ENCODE measurements around the gene PIK3CG. TPM values are rescaled to one million over a fixed set of nuclear protein-coding genes. Genes with fewer than 3 reads are reported as not detected.

PIK3CG gene
- total RNA-seq, 2 donors from 2014 or later: 8.0 to 8.5 TPM

GRCh38 chr7:106871793-106872571, 6.9 kb downstream of the PIK3CG start:
- H3K4me3 ChIP-seq: no peak overlapping the region
- no peaks in the 10 kb centered on the region for H3K9me3 ChIP-seq
- DNase-seq (ENCODE audit: low spot score): no peak
- no peak overlapping the region for H3K27ac ChIP-seq
- no peaks in the 10 kb centered on the region for H3K36me3 ChIP-seq
- H3K27me3 ChIP-seq (replicated peaks; ENCODE audit: insufficient read depth): no peaks in the 10 kb centered on the region
- TF ChIP-seq CTCF (IDR thresholded peaks at IDR 0.05): no peak
- H3K4me1 ChIP-seq (ENCODE audit: control insufficient read depth in 1 of 2, low read depth in 2 of 2): no peaks in the 10 kb centered on the region
- ATAC-seq (ENCODE audit: insufficient number of reproducible peaks, low FRiP score, low read depth): no peak

GRCh38 chr7:106872763-106873162, 7.7 kb downstream of the PIK3CG start:
- Histone ChIP-seq H3K27me3 (replicated peaks; ENCODE audit: insufficient read depth) (no peaks in the 10 kb centered on the region), H3K36me3 (no peaks in the 10 kb centered on the region), H3K4me1 (ENCODE audit: control insufficient read depth in 1 of 2, low read depth in 2 of 2) (no peaks in the 10 kb centered on the region), H3K4me3 (no peak overlapping the region), H3K9me3 (no peaks in the 10 kb centered on the region), H3K27ac (no peak overlapping the region)
- ATAC-seq (ENCODE audit: insufficient number of reproducible peaks, low FRiP score, low read depth): no peak
- no peak for DNase-seq (ENCODE audit: low spot score)
- TF ChIP-seq CTCF (IDR thresholded peaks at IDR 0.05): no peak

GRCh38 chr7:106874076-106874475, 9.0 kb downstream of the PIK3CG start:
- TF ChIP-seq CTCF (IDR thresholded peaks at IDR 0.05): no peak
- H3K36me3 ChIP-seq: no peaks in the 10 kb centered on the region
- no peak for ATAC-seq (ENCODE audit: insufficient number of reproducible peaks, low FRiP score, low read depth)

GRCh38 chr7:106875508-106875907, 10.4 kb downstream of the PIK3CG start:
- DNase-seq (ENCODE audit: low spot score) (no peak), ATAC-seq (ENCODE audit: insufficient number of reproducible peaks, low FRiP score, low read depth) (no peak)
- no peak overlapping the region for H3K4me3 ChIP-seq
- TF ChIP-seq CTCF (IDR thresholded peaks at IDR 0.05): no peak
- no peaks in the 10 kb centered on the region for H3K9me3 ChIP-seq
- H3K27ac ChIP-seq: no peak overlapping the region
- no peaks in the 10 kb centered on the region for H3K36me3 ChIP-seq
- no peaks in the 10 kb centered on the region for H3K4me1 ChIP-seq (ENCODE audit: control insufficient read depth in 1 of 2, low read depth in 2 of 2)
- no peaks in the 10 kb centered on the region for H3K27me3 ChIP-seq (replicated peaks; ENCODE audit: insufficient read depth)

More at GRCh38 chr7:106874076-106874475, 9.0 kb downstream of the PIK3CG start:
- Histone ChIP-seq H3K27ac (no peak overlapping the region), H3K27me3 (replicated peaks; ENCODE audit: insufficient read depth) (no peaks in the 10 kb centered on the region), H3K4me3 (no peak overlapping the region), H3K9me3 (no peaks in the 10 kb centered on the region), H3K4me1 (ENCODE audit: control insufficient read depth in 1 of 2, low read depth in 2 of 2) (no peaks in the 10 kb centered on the region)
- DNase-seq (ENCODE audit: low spot score): no peak

DNA sequence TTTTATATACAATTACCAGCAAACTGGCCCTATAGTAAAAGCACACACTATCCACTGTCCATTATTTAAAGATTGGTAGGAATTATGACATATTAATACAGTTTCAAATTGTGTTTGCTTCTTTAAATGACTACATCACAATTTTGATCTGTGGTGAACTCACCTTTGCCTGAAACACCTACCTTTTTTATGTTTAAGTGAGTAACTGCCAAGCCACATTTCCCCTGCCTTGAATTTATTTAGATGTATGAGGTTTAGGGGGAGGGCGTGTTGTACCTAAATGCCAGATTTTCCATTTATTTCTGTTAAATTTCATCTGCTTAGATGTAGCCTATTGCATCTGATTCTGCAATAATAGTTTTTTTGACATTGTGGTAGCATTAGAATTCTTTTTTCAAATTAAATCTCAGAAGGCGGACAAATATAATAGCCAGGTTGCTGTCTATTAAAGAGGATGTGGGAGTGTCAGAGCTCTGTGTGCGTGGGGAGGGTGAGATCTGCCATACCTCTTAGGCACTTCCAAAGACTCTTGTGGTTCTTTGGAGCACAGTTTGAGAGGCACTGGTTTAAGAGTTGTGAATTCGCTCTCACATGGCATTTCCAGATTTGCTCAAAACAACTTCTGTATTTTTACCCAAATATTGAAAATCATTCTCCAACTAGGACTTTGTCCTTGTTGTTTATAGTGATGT, 13.8 kb downstream of the PIK3CG start:
- H3K4me3 ChIP-seq: no peak overlapping the region
- TF ChIP-seq CTCF (IDR thresholded peaks at IDR 0.05): no peak
- ATAC-seq (ENCODE audit: insufficient number of reproducible peaks, low FRiP score, low read depth): no peak
- no peak for DNase-seq (ENCODE audit: low spot score)
- no peaks in the 10 kb centered on the region for H3K36me3 ChIP-seq
- no peaks in the 10 kb centered on the region for H3K9me3 ChIP-seq
- H3K27ac ChIP-seq: no peak overlapping the region
- no peaks in the 10 kb centered on the region for H3K27me3 ChIP-seq (replicated peaks; ENCODE audit: insufficient read depth)
- no peaks in the 10 kb centered on the region for H3K4me1 ChIP-seq (ENCODE audit: control insufficient read depth in 1 of 2, low read depth in 2 of 2)
